ENCODE data around the gene RASGEF1C.
"Not testable (repeated sequence)": the region's sequence is repeated elsewhere in the genome, so short reads cannot be mapped to it uniquely, and the experiment has no call there.

The RASGEF1C gene

GRCh38 chr5:180127682-180128670, 81.0 kb downstream of the RASGEF1C start:
- no peak overlapping the region for H3K4me3 ChIP-seq (ENCODE audit: low read length, poor library complexity, severe bottlenecking)
- no peak overlapping the region for H2AFZ ChIP-seq (ENCODE audit: low read length)
- no peak overlapping the region for H3K4me2 ChIP-seq (ENCODE audit: low read depth, low read length, poor library complexity, severe bottlenecking)
- H3K4me1 ChIP-seq (ENCODE audit: insufficient read depth, low read length, poor library complexity, severe bottlenecking), result no peaks in the 10 kb centered on the region
- TF ChIP-seq CTCF (conservative IDR thresholded peaks at IDR 0.05; ENCODE audit: low read length) (no peak), EZH2phosphoT487 (IDR thresholded peaks at IDR 0.05; ENCODE audit: borderline replicate concordance) (no peak)
- H3K27me3 ChIP-seq (ENCODE audit: insufficient read depth, low read length, poor library complexity, severe bottlenecking), result no peaks in the 10 kb centered on the region
- no peaks in the 10 kb centered on the region for H3F3A ChIP-seq (ENCODE audit: low read depth)
- no peaks in the 10 kb centered on the region for H3K36me3 ChIP-seq (ENCODE audit: insufficient read depth, low read length)
- H3K79me2 ChIP-seq (ENCODE audit: insufficient read depth, low read length), result no peaks in the 10 kb centered on the region
- H3K9me2 ChIP-seq (replicated peaks; ENCODE audit: low read depth, low read length), result no peaks in the 10 kb centered on the region
- no peaks in the 10 kb centered on the region for H4K20me1 ChIP-seq (ENCODE audit: insufficient read depth, low read length, poor library complexity, severe bottlenecking)
- H3K9ac ChIP-seq (ENCODE audit: low read depth, low read length, poor library complexity, severe bottlenecking), result no peak overlapping the region
- no peaks in the 10 kb centered on the region for H3K9me3 ChIP-seq (ENCODE audit: insufficient read depth, low read depth, low read length)

- Histone ChIP-seq H3F3A (ENCODE audit: low read depth) (no peaks in the 10 kb centered on the region), H3K9me3 (ENCODE audit: insufficient read depth, low read depth, low read length) (no peaks in the 10 kb centered on the region), H3K4me1 (ENCODE audit: insufficient read depth, low read length, poor library complexity, severe bottlenecking) (no peaks in the 10 kb centered on the region), H3K4me3 (ENCODE audit: low read length, poor library complexity, severe bottlenecking) (no peak overlapping the region), H4K20me1 (ENCODE audit: insufficient read depth, low read length, poor library complexity, severe bottlenecking) (no peaks in the 10 kb centered on the region), H3K9me2 (replicated peaks; ENCODE audit: low read depth, low read length) (no peaks in the 10 kb centered on the region), H2AFZ (ENCODE audit: low read length) (no peak overlapping the region), H3K4me2 (ENCODE audit: low read depth, low read length, poor library complexity, severe bottlenecking) (no peak overlapping the region), H3K27me3 (ENCODE audit: insufficient read depth, low read length, poor library complexity, severe bottlenecking) (no peaks in the 10 kb centered on the region), H3K79me2 (ENCODE audit: insufficient read depth, low read length) (no peaks in the 10 kb centered on the region), H3K36me3 (ENCODE audit: insufficient read depth, low read length) (no peaks in the 10 kb centered on the region), H3K9ac (ENCODE audit: low read depth, low read length, poor library complexity, severe bottlenecking) (no peak overlapping the region)
- TF ChIP-seq CTCF (conservative IDR thresholded peaks at IDR 0.05; ENCODE audit: low read length) (peak; percentile 38), EZH2phosphoT487 (IDR thresholded peaks at IDR 0.05; ENCODE audit: borderline replicate concordance) (no peak)
Observed at GRCh38 chr5:180126716-180127681, 82.0 kb downstream of the RASGEF1C start.

- H2AFZ ChIP-seq (ENCODE audit: low read length); H3K27me3 ChIP-seq (ENCODE audit: insufficient read depth, low read length, poor library complexity, severe bottlenecking); H3K9me3 ChIP-seq (ENCODE audit: insufficient read depth, low read depth, low read length); H3K79me2 ChIP-seq (ENCODE audit: insufficient read depth, low read length); H3K4me2 ChIP-seq (ENCODE audit: low read depth, low read length, poor library complexity, severe bottlenecking); H3F3A ChIP-seq (ENCODE audit: low read depth); H3K4me3 ChIP-seq (ENCODE audit: low read length, poor library complexity, severe bottlenecking); H3K4me1 ChIP-seq (ENCODE audit: insufficient read depth, low read length, poor library complexity, severe bottlenecking); H3K36me3 ChIP-seq (ENCODE audit: insufficient read depth, low read length); H4K20me1 ChIP-seq (ENCODE audit: insufficient read depth, low read length, poor library complexity, severe bottlenecking); H3K9ac ChIP-seq (ENCODE audit: low read depth, low read length, poor library complexity, severe bottlenecking); H3K9me2 ChIP-seq (replicated peaks; ENCODE audit: low read depth, low read length): not testable (repeated sequence)
Observed at GRCh38 chr5:180126156-180126555, 82.9 kb downstream of the RASGEF1C start.

- H3K9me3 ChIP-seq (ENCODE audit: insufficient read depth, low read depth, low read length); H2AFZ ChIP-seq (ENCODE audit: low read length); H3K9ac ChIP-seq (ENCODE audit: low read depth, low read length, poor library complexity, severe bottlenecking); H3K4me3 ChIP-seq (ENCODE audit: low read length, poor library complexity, severe bottlenecking); H4K20me1 ChIP-seq (ENCODE audit: insufficient read depth, low read length, poor library complexity, severe bottlenecking); H3K9me2 ChIP-seq (replicated peaks; ENCODE audit: low read depth, low read length); H3F3A ChIP-seq (ENCODE audit: low read depth); H3K4me1 ChIP-seq (ENCODE audit: insufficient read depth, low read length, poor library complexity, severe bottlenecking); H3K79me2 ChIP-seq (ENCODE audit: insufficient read depth, low read length); H3K36me3 ChIP-seq (ENCODE audit: insufficient read depth, low read length); H3K4me2 ChIP-seq (ENCODE audit: low read depth, low read length, poor library complexity, severe bottlenecking); H3K27me3 ChIP-seq (ENCODE audit: insufficient read depth, low read length, poor library complexity, severe bottlenecking): not testable (repeated sequence)
Observed at GRCh38 chr5:180124662-180125061, 84.3 kb downstream of the RASGEF1C start.
